ENCODE data around the gene CPNE5. TPM values are rescaled to one million over a fixed set of nuclear protein-coding genes. Genes with fewer than 3 reads are reported as not detected.

CPNE5 gene
- polyA plus RNA-seq, 1 of the 3 experiments (the other 2 are of a cell fraction) = 0.30 TPM

- Histone ChIP-seq H3K4me2 (no peak overlapping the region), H4K20me1 (ENCODE audit: insufficient read depth) (no peaks in the 10 kb centered on the region), H3K9me3 (no peaks in the 10 kb centered on the region), H3K79me2 (ENCODE audit: insufficient read depth) (no peaks in the 10 kb centered on the region), H3F3A (replicated peaks; ENCODE audit: insufficient read depth) (no peaks in the 10 kb centered on the region), H2AFZ (ENCODE audit: low read depth) (no peak overlapping the region), H3K9ac (no peak overlapping the region), H3K36me3 (replicated peaks in 1 of 2; ENCODE audit: control insufficient read depth in 1 of 2, insufficient read depth in 2 of 2, low read length in 1 of 2) (no peaks in the 10 kb centered on the region), H3K27ac (ENCODE audit: low read depth in 2 of 2, low read length in 1 of 2) (no peak overlapping the region), H3K9me2 (no peaks in the 10 kb centered on the region), H3K4me1 (ENCODE audit: control insufficient read depth in 1 of 2, insufficient read depth in 2 of 2, low read depth in 1 of 2, low read length in 1 of 2) (peaks cover 0 to 12% of the 10 kb centered on the region in 2 experiments; a peak in 2 of 4 replicates), H3K27me3 (ENCODE audit: insufficient read depth) (no peaks in the 10 kb centered on the region), H3K4me3 (ENCODE audit: low read depth in 2 of 2, low read length in 1 of 2) (no peak overlapping the region)
- ChIA-PET CTCF (interaction anchor here (1.7 kb wide), 1 partner anchor 22 kb away, joined by 10 read pairs; no protein-coding TSS in a partner anchor), POLR2A (interaction anchor here (0.7 kb wide), 1 partner anchor 87 kb away, joined by 5 read pairs; no protein-coding TSS in a partner anchor)
- no peak for DNase-seq
- TF ChIP-seq FOXJ3 (CRISPR knock-in tag; IDR thresholded peaks at IDR 0.05) = no peak
- no peak for TF ChIP-seq TCF12 (IDR thresholded peaks at IDR 0.05)
- no peak for TF ChIP-seq RAD21 (IDR thresholded peaks at IDR 0.05; ENCODE audit: low read length)
- no peak for TF ChIP-seq CHD2 (IDR thresholded peaks at IDR 0.05; ENCODE audit: low read length, partially characterized antibody)
- no peak for TF ChIP-seq MEF2A (IDR thresholded peaks at IDR 0.05; ENCODE audit: borderline replicate concordance, low read depth)
- no peak for TF ChIP-seq NFIC (IDR thresholded peaks at IDR 0.05; ENCODE audit: borderline replicate concordance)
- TF ChIP-seq TEAD4 (IDR thresholded peaks at IDR 0.05; ENCODE audit: borderline replicate concordance, insufficient read depth) = no peak
- TF ChIP-seq, protein P1, sequence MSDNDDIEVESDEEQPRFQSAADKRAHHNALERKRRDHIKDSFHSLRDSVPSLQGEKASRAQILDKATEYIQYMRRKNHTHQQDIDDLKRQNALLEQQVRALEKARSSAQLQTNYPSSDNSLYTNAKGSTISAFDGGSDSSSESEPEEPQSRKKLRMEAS (IDR thresholded peaks at IDR 0.05; ENCODE audit: low read depth) = no peak
- TF ChIP-seq EP300 (IDR thresholded peaks at IDR 0.05; ENCODE audit: borderline replicate concordance in 1 of 2, low read depth in 1 of 2, low read length in 1 of 2) = no peak
- TF ChIP-seq REST (IDR thresholded peaks at IDR 0.05; ENCODE audit: low read depth, low read length) = no peak
- TF ChIP-seq PBX3 (IDR thresholded peaks at IDR 0.05) = no peak
- TF ChIP-seq SIN3A (IDR thresholded peaks at IDR 0.05; ENCODE audit: borderline replicate concordance, low read depth, low read length) = no peak
- TF ChIP-seq, protein P2, sequence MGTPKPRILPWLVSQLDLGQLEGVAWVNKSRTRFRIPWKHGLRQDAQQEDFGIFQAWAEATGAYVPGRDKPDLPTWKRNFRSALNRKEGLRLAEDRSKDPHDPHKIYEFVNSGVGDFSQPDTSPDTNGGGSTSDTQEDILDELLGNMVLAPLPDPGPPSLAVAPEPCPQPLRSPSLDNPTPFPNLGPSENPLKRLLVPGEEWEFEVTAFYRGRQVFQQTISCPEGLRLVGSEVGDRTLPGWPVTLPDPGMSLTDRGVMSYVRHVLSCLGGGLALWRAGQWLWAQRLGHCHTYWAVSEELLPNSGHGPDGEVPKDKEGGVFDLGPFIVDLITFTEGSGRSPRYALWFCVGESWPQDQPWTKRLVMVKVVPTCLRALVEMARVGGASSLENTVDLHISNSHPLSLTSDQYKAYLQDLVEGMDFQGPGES (IDR thresholded peaks at IDR 0.05; ENCODE audit: low read depth, low read length) = no peak
- WGBS (ENCODE audit: low lambda C conversion rate) = 94% methylated on average over 7 of the region's 8 CpGs
Observed at GRCh38 chr6:36788186-36788585, 51.1 kb downstream of the CPNE5 start.
